NK-92 treated with Interleukin-12 subunit alpha and Interleukin-12 subunit beta, amount 100 ng/mL, for 24 hours (cell line): Measurements from ENCODE around the gene NOVA2.

Experiments
- DNase-seq: peaks from one replicate; lab custom pipeline; 2025; lab: John Stamatoyannopoulos, UW

NOVA2 gene

GRCh38 chr19:45924891-45925447 is 48.7 kb downstream of the NOVA2 start:
- DNase-seq: no peak

- DNase-seq: no peak
Observed at GRCh38 chr19:45922281-45922680, 51.4 kb downstream of the NOVA2 start.

- no peak for DNase-seq
Observed at GRCh38 chr19:45920458-45920857, 53.2 kb downstream of the NOVA2 start.

- DNase-seq: no peak
Observed at GRCh38 chr19:45919678-45920077, 54.0 kb downstream of the NOVA2 start.

- DNase-seq: no peak
Observed at GRCh38 chr19:45918721-45919120, 54.9 kb downstream of the NOVA2 start.

GRCh38 chr19:45917421-45918091 is 56.1 kb downstream of the NOVA2 start:
- no peak for DNase-seq

GRCh38 chr19:45913874-45914830 is 59.5 kb downstream of the NOVA2 start, which contains the start of gene NANOS2:
Gene NANOS2 (minus strand): TSS chr19:45914778. CDS start chr19:45914693, 85 bp downstream.
- DNase-seq: no peak

GRCh38 chr19:45911291-45911690 is 62.4 kb downstream of the NOVA2 start:
- no peak for DNase-seq

- DNase-seq: no peak
Observed at GRCh38 chr19:45908956-45909355, 64.7 kb downstream of the NOVA2 start.

GRCh38 chr19:45906221-45906620 is 67.4 kb downstream of the NOVA2 start:
- no peak for DNase-seq

GRCh38 chr19:45905011-45905410 is 68.7 kb downstream of the NOVA2 start:
- DNase-seq: no peak

- DNase-seq: peak; percentile 99
Observed at GRCh38 chr19:45902651-45903625, 70.7 kb downstream of the NOVA2 start.

- no peak for DNase-seq
Observed at GRCh38 chr19:45901912-45902650, 71.6 kb downstream of the NOVA2 start, which contains the start of gene MYPOP. Gene MYPOP (minus strand): TSS chr19:45902613. CDS start chr19:45901773, 840 bp downstream.

- DNase-seq: no peak
Observed at GRCh38 chr19:45901432-45901911, 72.2 kb downstream of the NOVA2 start.

- DNase-seq: no peak
Observed at GRCh38 chr19:45900738-45901431, 72.8 kb downstream of the NOVA2 start.

- no peak for DNase-seq
Observed at GRCh38 chr19:45899919-45900589, 73.6 kb downstream of the NOVA2 start.

- DNase-seq: no peak
Observed at GRCh38 chr19:45899253-45899652, 74.4 kb downstream of the NOVA2 start.

GRCh38 chr19:45897261-45897812 is 76.3 kb downstream of the NOVA2 start:
- no peak for DNase-seq
